ENCODE data around the gene BIRC2.

DNA sequence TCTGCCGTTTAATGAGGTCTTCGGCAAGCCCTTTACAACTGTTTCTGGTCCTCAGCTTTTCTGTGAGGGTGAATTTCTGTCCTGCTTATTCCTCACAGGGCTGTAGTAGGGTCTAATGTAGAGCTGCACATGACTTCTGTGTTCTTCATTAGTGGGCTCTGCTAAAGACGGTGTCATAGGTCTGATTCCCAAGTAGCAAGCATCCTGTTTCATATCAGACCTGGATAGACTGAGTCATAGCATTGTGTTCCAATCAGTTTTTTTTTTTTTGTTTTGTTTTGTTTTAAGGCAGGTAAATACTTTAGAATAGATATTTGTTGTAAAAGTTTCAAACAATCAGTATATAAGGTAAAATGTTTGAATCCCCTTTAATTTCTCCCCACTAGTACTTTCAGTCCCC, 35.4 kb downstream of the BIRC2 start:
- TF ChIP-seq CTCF (conservative IDR thresholded peaks at IDR 0.05; ENCODE audit: low read depth in 2 of 2) (no peak), POLR2AphosphoS5 (IDR thresholded peaks at IDR 0.05; ENCODE audit: low read depth) (no peak), EZH2 (IDR thresholded peaks at IDR 0.05; ENCODE audit: low read depth, unreplicated experiment) (no peak), EZH2phosphoT487 (IDR thresholded peaks at IDR 0.05; ENCODE audit: unreplicated experiment) (no peak)
- TF ChIP-seq, protein P1, sequence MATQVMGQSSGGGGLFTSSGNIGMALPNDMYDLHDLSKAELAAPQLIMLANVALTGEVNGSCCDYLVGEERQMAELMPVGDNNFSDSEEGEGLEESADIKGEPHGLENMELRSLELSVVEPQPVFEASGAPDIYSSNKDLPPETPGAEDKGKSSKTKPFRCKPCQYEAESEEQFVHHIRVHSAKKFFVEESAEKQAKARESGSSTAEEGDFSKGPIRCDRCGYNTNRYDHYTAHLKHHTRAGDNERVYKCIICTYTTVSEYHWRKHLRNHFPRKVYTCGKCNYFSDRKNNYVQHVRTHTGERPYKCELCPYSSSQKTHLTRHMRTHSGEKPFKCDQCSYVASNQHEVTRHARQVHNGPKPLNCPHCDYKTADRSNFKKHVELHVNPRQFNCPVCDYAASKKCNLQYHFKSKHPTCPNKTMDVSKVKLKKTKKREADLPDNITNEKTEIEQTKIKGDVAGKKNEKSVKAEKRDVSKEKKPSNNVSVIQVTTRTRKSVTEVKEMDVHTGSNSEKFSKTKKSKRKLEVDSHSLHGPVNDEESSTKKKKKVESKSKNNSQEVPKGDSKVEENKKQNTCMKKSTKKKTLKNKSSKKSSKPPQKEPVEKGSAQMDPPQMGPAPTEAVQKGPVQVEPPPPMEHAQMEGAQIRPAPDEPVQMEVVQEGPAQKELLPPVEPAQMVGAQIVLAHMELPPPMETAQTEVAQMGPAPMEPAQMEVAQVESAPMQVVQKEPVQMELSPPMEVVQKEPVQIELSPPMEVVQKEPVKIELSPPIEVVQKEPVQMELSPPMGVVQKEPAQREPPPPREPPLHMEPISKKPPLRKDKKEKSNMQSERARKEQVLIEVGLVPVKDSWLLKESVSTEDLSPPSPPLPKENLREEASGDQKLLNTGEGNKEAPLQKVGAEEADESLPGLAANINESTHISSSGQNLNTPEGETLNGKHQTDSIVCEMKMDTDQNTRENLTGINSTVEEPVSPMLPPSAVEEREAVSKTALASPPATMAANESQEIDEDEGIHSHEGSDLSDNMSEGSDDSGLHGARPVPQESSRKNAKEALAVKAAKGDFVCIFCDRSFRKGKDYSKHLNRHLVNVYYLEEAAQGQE (IDR thresholded peaks at IDR 0.05; ENCODE audit: unreplicated experiment): no peak
- TF ChIP-seq, protein P2, sequence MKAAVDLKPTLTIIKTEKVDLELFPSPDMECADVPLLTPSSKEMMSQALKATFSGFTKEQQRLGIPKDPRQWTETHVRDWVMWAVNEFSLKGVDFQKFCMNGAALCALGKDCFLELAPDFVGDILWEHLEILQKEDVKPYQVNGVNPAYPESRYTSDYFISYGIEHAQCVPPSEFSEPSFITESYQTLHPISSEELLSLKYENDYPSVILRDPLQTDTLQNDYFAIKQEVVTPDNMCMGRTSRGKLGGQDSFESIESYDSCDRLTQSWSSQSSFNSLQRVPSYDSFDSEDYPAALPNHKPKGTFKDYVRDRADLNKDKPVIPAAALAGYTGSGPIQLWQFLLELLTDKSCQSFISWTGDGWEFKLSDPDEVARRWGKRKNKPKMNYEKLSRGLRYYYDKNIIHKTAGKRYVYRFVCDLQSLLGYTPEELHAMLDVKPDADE (IDR thresholded peaks at IDR 0.05): no peak

All from GM23338 (cell line).